GM12874 (cell line): Measurements from ENCODE around the gene NCKAP5.

ENCODE experiments used
- CTCF ChIP-seq: IDR thresholded peaks from 2 replicates; pipeline ENCODE4 v1.5.1; 2011; ENCODE audit warnings: low read depth, mild to moderate bottlenecking, control low read depth, low read length, moderate library complexity; ENCODE audit not compliant: insufficient read depth

The NCKAP5 gene

GRCh38 chr2:133400411-133400810 is 167.9 kb downstream of the NCKAP5 start:
- TF ChIP-seq CTCF, result no peak

GRCh38 chr2:133393895-133394294 is 174.4 kb downstream of the NCKAP5 start:
- no peak for TF ChIP-seq CTCF

GRCh38 chr2:133390156-133390555 is 178.1 kb downstream of the NCKAP5 start:
- no peak for TF ChIP-seq CTCF

GRCh38 chr2:133389569-133389968 is 178.7 kb downstream of the NCKAP5 start:
- no peak for TF ChIP-seq CTCF

- no peak for TF ChIP-seq CTCF
These were observed 185.7 kb downstream of the NCKAP5 start for GRCh38 chr2:133382566-133382965.

- TF ChIP-seq CTCF, result no peak
These were observed 187.3 kb downstream of the NCKAP5 start for GRCh38 chr2:133380991-133381390.

GRCh38 chr2:133378928-133379549 is 189.2 kb downstream of the NCKAP5 start:
- TF ChIP-seq CTCF, result no peak
